NB4 (cell line): Measurements from ENCODE around the gene TBC1D10B.
A peak's percentile ranks its signal among the peaks of the same experiment; 100 is the strongest.

Experiments used
- DNase-seq: peaks from one replicate; pipeline ENCODE4 v3.0.0; 2010; ENCODE audit warnings: low read depth
- H3K4me3 ChIP-seq: one replicate; pipeline ENCODE4 v1.5.1; 2011; ENCODE audit warnings: mild to moderate bottlenecking, low read depth, low read length, moderate library complexity
- CTCF ChIP-seq: IDR thresholded peaks from one replicate; pipeline ENCODE4 v1.5.1; 2012; ENCODE audit warnings: low read depth, low read length
- MAX ChIP-seq: IDR thresholded peaks from 2 replicates; pipeline ENCODE4 v1.6.1; 2011; ENCODE audit warnings: low read depth, low read length
- MYC ChIP-seq: IDR thresholded peaks from 2 replicates; pipeline ENCODE4 v1.6.1; 2011; ENCODE audit warnings: low read depth, low read length
- POLR2A ChIP-seq: IDR thresholded peaks from 2 replicates; pipeline ENCODE4 v1.6.1; 2011; ENCODE audit warnings: mild to moderate bottlenecking; ENCODE audit not compliant: insufficient read length; ENCODE audit errors: extremely low read depth

Gene TBC1D10B

DNA sequence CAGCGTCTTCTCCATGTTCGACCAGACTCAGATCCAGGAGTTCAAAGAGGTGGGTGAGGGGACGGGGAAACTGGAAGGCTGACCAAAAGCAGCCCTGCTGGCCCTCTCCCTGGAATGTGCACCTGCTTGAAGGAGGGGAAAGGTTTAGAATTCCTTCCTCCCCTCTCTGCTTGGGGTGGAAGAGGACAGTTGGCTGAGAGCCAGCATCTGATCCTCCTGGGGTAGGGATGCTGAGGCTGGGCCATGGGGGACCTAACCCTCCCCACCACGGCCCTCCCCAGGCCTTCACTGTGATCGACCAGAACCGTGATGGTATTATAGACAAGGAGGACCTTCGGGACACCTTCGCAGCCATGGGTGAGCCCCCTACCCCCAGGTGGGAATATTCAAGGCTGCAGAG lies 5.6 kb upstream of the TBC1D10B start:
- H3K4me3 ChIP-seq, result no peak overlapping the region
- TF ChIP-seq CTCF (no peak), POLR2A (no peak), MAX (no peak), MYC (no peak)
- no peak for DNase-seq

DNA sequence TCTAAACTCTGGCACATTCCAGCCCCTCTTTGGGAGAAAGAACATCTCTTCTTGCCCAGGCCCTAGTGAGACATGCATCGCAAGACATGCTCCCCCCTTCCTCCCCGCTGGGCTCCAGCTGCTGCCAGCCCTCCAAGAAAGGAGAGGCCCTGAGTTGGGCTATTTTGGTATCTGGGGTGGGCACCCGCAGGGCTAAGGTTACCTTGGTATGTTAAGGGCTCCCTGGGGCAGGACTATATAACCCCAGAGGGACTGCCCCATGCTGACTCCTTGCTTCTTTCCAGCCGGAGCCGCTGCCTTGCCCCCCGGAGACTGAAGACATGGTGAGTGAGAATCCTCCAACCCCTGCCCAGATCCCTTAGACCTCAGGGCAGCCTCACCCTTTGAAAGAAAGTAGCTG lies 4.2 kb upstream of the TBC1D10B start, which contains the start of gene MYL11:
TSS of gene MYL11 (plus strand) at position 265 of the 400 bp plus-strand sequence. CDS start at position 321, 56 bp downstream.
- DNase-seq, result no peak
- H3K4me3 ChIP-seq, result no peak within 1 kb of the TSS
- TF ChIP-seq MAX (no peak), CTCF (no peak), POLR2A (no peak), MYC (no peak)

DNA sequence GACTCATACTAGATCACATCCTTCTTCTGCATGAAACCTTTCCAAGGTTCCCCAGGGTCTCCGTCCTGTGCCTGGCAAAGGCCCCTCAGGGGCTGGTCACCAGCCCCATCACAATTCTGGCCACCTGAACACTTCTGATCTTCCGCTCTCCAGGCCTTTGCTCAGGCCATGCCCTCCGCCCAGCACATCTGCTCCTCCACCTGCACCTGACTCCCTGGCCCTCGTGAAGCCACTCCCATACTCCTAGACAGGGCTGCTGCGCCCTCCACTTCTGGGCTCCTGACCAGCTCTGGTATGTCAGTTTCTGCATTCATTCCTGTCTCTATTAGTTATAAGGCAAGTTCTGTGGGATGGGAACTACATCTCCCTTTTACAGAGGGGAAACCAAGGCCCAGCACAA lies 2.4 kb upstream of the TBC1D10B start:
- DNase-seq, result no peak
- no peak for TF ChIP-seq MAX
- no peak overlapping the region for H3K4me3 ChIP-seq

DNA sequence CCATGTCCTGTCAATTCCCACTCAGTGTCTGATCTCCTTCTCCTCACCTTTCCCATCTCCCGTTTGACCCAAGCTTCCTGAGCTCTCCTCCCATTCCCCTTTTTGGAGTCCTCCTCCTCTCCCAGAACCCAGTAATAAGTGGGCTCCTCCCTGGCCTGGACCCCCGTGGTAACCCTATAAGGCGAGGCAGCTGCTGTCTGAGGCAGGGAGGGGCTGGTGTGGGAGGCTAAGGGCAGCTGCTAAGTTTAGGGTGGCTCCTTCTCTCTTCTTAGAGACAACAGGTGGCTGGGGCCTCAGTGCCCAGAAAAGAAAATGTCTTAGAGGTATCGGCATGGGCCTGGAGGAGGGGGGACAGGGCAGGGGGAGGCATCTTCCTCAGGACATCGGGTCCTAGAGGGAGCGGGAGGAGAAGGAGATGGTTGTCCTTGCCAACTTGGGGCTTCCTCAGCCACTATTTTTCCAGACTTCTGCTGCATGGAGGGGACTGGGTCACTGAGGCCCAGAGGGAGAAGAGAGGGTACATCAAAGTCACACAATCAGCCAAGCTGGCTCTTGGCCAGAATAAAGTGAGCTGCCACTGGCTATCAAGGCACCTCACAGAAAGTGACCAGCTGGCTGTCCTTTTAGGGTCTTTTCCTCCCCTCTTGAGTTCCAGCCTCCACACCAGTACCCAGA lies 1.9 kb upstream of the TBC1D10B start:
- no peak for DNase-seq
- no peak overlapping the region for H3K4me3 ChIP-seq
- TF ChIP-seq POLR2A (no peak), MAX (no peak), MYC (no peak), CTCF (no peak)

DNA sequence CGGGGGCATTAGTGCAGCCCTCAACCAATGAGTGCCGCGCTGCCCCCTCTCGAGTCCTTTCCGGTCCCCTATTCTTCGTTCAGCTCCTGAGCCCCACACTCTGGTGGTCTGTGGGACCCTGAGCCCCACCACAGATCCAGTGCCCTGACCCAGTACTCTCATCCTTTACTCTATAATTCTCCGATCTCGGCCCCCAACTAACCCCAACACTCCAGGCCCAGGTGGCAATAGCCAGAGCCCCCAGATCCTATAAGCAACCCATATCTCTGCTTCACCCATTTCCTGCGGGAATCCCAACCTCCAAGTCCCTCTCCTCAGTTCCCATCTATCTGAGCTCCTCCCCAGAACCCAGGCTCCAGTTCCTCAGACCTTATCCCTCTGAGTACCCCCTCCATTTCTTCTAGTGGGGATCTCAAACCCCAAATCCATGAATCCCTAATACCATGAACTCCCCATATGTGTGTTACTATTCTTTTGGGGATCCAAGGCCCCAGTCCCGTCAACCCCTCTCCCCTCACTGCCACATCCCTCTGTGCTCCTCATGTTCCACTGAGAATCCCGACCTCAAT lies 1.0 kb upstream of the TBC1D10B start:
- H3K4me3 ChIP-seq, result peak overlapping the region; percentile 49
- no peak for DNase-seq

More for the DNA sequence above, 1.0 kb upstream of the TBC1D10B start:
- no peak for TF ChIP-seq MAX
- peak; percentile 34 for TF ChIP-seq POLR2A
- TF ChIP-seq CTCF, result no peak
- no peak for TF ChIP-seq MYC
